Measurements from ENCODE around the gene SAPCD1.

Gene SAPCD1

DNA sequence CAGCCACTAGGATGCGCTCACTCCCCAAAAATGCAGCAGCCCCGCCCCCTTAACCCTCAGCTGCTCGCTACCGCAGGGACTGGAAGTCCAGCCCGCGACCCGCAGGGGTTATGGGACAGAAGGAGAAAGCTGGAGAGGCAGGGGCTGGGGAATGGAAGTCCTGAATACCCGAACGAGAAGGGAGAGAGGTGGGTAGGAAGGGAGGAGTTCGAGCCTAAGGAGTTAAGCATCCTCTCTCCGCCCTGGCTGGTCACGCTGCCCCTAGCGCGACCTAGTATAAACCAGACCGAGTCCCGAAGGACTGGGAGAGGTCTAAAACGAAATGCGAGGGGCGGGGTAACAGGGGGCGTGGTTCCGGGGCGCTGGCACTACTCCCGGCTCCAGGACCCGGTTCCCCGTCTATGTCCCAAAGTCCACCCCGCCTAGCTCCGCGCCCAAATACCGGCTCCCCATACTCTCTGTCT lies 32.9 kb upstream of the SAPCD1 start:
- DNase-seq (ENCODE audit: low spot score), result peak; percentile 84

GRCh38 chr6:31729979-31730630 lies 32.4 kb upstream of the SAPCD1 start:
- peak; percentile 74 for DNase-seq (ENCODE audit: low spot score)

DNA sequence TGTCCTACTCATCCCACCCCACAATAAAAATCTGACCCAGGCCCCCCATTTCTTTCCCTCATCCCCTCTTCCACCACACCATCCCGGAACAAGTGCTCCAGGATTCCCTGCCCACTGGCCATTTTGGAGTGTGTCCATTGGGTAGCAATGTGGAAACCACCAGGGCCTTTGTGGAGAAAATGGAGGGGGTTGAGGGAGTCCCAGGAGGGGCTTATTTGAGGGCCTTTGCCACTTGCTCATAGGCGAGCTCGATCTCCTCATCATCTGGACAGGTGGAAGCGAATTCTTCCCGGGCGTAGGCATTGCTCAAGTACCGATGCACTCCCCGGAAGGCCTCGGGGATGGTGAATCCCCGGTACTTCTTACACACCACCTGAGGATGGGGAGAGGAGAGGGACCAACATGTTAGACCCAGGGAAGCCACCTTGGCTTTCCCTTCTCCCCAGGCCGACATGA lies 31.8 kb upstream of the SAPCD1 start:
- no peak for DNase-seq (ENCODE audit: low spot score)

- no peak for DNase-seq (ENCODE audit: low spot score)
These were observed 30.4 kb upstream of the SAPCD1 start for GRCh38 chr6:31732029-31732428.

DNA sequence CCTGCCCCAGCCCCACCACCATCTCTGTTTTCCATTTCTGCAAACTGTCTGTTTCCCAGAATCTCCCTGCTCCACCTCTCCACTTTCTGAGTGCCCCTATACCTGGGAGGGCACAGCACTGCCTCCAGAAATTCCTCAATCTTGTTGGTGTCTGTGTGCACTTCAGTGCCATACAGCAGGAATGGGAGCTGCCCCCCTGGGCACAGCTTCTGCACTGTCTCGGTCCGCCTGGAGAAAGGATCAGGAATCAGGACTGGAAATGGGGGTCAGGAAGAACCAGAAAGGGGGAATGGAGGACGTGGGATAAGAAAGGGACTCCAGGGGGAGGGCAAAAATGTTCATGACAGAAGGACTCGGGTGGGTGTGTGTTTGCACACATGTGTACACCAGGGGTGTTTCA lies 28.7 kb upstream of the SAPCD1 start:
- DNase-seq (ENCODE audit: low spot score), result no peak

DNA sequence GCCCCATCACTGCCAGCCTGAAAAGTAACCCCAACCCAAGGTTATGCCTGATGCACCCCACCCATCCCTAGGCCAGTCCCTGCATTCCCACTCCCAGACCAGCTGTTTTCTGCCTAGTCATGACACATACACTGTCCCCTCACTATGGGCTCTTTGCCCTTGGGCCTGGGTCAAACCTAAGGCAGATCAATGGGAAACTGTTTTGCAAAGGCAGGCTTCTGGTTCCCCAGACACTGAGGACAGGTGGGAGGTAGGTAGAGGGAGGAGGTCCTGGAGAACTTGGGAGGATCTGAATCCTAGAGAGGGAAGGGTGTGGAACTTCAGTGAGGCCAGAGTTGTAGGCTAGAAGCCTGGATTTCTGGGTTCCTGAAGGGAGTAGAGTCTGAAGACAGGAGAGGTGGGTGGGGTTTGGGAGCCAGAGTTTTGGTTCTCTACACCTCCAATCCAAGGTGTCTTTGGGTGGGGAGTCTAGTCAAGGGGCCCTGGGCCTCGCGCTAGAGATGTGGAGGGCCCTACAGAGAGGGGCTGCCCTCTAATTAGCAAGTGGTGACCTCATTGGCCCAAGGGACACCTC lies 28.1 kb upstream of the SAPCD1 start:
- DNase-seq (ENCODE audit: low spot score), result no peak

DNA sequence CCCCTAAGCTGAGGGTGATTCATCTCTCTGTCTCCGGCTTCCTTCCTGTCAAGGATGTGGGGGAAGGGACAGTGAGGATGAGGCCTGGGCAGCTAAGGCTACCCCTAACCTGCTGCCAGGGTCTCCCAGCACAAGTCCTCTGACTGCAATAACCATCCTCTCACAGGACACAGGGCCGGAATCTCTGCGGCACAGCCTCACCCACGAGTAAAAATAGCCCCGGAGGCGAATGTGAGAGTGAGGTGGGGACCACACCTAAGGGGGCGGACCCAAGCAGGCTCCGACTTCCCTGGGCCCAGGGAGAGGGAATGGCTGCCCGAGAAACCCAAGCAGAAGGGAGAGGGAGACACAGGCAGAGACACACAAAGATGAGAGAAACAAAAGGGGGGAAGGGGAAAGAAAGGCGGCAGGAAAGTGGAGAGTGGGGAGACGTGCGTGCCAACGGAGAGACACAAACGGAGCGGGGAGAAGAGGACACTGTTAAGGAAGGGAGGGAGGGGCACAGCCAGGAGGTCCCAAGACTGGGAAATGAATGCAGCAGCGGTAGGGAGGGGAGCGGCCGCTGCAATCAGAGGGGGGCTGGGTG lies 27.5 kb upstream of the SAPCD1 start:
- DNase-seq (ENCODE audit: low spot score), result no peak

DNA sequence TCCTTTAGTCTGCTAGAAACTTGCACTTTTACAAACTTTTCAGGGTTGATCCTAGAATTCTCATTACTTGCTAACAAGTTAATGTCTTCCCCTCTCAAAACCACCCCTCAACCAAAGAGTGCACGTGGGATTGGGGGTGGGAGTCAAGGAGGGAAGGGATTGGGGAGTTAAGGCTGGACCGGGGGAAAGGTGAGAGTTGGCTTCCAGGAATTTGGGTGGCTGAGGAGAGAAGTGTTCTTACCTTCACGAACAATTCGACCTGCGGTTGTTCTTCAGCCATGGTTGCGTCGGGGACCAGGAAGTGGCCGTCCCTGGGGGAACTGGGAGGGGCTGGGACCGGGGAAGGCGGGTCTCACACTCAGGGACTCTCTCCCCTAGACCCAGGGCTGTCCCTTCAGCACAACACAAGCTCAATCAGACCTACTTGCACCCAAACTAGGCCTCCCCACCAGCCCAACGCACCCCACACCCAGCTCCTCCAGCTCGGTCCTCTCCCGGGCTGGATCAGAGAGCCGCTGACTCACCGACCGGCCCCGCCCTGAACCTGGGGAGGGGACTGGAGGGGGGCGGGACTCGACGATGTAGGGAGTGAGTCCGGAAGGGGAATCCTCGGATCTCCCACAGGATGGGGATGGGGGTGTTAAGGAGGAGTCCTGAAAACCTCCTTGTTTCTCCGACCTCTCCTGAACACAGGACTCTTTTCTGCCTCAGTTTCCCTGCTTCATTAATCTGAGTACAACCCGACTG lies 26.3 kb upstream of the SAPCD1 start, which contains the start of gene CLIC1:
Gene CLIC1 (minus strand): TSS at position 510 of the 747 bp plus-strand sequence. CDS start 230 bp downstream, at position 280.
- DNase-seq (ENCODE audit: low spot score), result peak; percentile 77

DNA sequence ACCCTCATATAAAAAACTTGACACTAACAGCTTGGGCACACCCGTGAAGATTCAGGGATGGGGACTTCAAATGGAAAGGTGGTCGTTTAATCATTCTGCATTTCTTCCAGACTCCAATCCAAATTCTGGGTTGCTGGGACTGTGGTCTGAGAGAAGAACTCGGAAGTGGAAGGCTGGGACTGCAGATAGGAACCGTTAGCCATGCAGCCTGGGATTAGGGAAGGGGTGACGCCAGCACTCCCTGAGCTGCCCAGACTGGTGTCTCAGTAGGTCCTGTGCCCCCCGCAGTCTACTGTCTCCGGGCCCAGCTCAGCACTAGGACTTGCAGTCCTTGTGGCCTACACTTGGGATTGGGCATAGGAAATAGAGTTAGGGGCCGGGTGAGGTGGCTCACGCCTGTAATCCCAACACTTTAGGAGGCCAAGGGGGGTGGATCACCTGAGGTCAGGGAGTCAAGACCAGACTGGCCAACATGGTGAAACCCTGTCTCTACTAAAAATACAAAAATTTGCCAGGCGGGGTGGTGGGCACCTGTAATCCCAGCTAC lies 25.6 kb upstream of the SAPCD1 start:
- DNase-seq (ENCODE audit: low spot score), result no peak

DNA sequence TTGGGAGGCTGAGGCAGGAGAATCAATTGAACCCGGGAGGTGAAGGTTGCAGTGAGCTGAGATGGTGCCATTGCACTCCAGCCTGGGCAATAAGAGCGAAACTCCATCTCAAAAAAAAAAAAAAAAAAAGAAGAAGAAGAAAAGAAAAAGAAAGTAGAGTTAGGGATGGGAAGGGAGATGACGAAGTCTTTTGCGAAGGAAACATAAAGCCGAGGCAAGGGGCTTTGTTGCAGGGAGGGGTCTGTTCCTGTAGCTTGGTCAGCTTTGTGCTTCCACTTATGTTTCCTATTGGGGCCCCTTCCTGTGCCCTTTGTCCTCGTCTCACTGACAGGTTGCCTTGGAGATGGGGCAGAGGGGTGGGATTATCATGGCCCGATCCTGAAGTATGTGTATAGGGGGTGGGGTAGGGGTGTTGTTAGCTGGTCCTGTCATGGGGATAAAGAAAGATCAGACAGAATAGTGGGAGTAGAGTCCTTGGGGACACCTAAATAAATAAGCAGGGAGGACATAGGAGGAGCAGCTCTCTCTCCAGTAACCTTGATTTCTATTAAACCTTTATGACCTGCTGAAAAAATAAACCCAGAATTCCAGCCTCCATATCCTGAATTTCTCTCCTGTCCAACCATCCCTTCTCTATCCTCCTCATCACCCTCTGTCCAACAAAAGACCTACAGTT lies 25.0 kb upstream of the SAPCD1 start:
- DNase-seq (ENCODE audit: low spot score), result peak; percentile 70

DNA sequence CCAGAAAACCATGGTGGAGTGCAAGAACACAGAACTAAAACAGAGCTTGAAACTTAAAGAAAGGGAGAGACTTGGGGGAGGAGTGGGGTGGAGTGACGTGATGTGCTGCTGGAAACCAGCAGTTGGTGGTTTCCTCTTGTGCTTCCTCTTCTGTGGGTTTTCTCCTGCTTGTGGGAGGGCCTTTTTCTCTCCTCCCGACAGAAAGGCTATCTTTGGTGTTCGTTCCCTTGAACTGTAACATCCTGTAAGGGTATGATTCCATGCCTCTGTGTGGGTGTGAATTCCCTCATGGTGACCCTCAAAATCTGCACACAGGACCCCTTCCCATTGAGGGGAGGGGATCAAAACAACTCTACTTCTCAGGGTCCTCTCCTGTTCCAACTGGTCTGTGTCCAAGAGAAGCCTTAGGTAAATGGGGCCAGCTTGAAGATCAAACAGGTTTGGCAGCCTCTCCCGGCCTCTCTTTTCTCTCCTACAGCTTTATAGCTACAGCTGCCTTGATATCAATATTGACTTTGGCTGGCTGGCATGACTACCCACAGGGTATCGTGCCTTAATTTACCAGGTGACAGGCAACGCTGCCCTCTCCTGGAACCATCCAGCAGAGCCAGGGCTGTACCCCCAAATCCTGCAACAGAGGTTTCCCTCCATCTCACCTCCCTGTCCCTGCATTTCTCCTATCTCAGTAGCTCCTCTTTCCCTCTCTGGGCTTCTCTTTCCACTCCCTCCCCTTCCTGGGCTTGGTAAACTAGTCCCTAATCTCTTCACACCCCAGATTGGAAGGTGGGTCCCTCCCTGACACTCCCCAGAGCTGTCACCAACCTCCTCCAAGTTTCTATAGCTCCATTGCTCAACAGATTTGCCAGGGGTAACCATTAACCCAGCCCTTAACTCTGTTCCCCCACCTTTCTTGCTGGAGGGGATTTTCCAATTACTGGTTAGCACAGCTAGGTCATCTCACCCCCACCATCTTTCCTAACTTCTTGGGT lies 24.2 kb upstream of the SAPCD1 start:
- DNase-seq (ENCODE audit: low spot score), result peak; percentile 68

GRCh38 chr6:31739639-31740396 lies 22.6 kb upstream of the SAPCD1 start, which contains the start of gene MSH5:
Gene MSH5 (plus strand): TSS chr6:31740005. CDS start chr6:31740467, 462 bp downstream.
- peak; percentile 83 for DNase-seq (ENCODE audit: low spot score)

- DNase-seq (ENCODE audit: low spot score), result no peak
These were observed 21.8 kb upstream of the SAPCD1 start for GRCh38 chr6:31740397-31741223.

GRCh38 chr6:31741815-31742214 lies 20.6 kb upstream of the SAPCD1 start:
- DNase-seq (ENCODE audit: low spot score), result no peak

DNA sequence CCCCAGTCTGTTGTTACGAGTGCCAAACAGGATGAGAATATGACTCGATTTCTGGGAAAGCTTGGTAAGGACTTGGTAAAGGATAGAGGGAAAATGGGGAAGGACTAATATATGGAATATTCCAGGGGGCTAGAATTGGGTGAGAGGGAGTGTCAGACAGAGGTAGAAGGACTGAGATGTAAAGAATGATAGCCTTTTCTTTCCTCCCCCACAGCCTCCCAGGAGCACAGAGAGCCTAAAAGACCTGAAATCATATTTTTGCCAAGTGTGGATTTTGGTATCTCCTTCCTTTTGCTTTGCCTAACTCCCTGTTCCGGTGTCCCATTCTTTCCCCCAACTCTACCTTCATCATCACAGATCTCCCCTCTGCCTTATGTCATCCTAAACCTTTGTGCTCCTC lies 19.6 kb upstream of the SAPCD1 start:
- DNase-seq (ENCODE audit: low spot score), result no peak

GRCh38 chr6:31744422-31744821 lies 18.0 kb upstream of the SAPCD1 start:
- no peak for DNase-seq (ENCODE audit: low spot score)

GRCh38 chr6:31749301-31750036 lies 13.0 kb upstream of the SAPCD1 start:
- DNase-seq (ENCODE audit: low spot score), result no peak

- DNase-seq (ENCODE audit: low spot score), result no peak
These were observed 11.9 kb upstream of the SAPCD1 start for GRCh38 chr6:31750411-31751022.

Data from HuH-7 (cell line).